NOMO-1 treated with dmso at 0.1 percent for 144 hours (cell line): Measurements from ENCODE around the gene ARHGAP45.
A peak's percentile ranks its signal among the peaks of the same experiment; 100 is the strongest.

Experiments used
- DNase-seq: peaks from one replicate; lab custom pipeline; 2025; ENCODE audit not compliant: unreplicated experiment; lab: John Stamatoyannopoulos, UW

ARHGAP45 gene

GRCh38 chr19:1070576-1070930 is 3.6 kb downstream of the ARHGAP45 start:
- no peak for DNase-seq

- no peak for DNase-seq
Measured at GRCh38 chr19:1070931-1071791, 4.2 kb downstream of the ARHGAP45 start.

GRCh38 chr19:1072371-1073015 is 5.5 kb downstream of the ARHGAP45 start:
- no peak for DNase-seq

- DNase-seq, result no peak
Measured at GRCh38 chr19:1073063-1073955, 6.3 kb downstream of the ARHGAP45 start.

DNA sequence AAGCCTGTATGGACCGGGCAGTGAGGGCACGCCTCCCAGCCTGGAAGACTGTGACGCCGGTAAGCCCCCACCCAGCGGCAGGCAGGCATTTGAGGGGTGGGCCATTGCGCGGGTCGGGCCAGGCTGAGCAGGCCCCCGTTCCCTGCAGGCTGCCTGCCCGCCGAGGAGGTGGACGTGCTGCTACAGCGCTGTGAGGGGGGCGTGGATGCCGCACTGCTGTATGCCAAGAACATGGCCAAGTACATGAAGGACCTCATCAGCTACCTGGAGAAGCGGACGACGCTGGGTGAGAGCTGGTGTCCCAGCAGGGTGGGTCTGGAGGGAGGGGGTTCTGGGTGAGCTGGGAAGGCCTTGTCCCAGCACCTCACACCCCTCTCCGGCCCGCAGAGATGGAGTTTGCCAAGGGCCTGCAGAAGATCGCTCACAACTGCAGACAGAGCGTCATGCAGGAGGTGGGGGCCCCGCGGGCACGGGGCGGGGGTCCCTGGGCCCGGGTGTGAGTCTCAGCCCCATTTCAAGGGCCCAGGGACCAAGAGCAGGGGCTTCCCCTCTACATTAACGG is 7.1 kb downstream of the ARHGAP45 start:
- DNase-seq, result no peak

GRCh38 chr19:1074544-1075283 is 7.7 kb downstream of the ARHGAP45 start:
- DNase-seq, result peak; percentile 83

- DNase-seq, result no peak
Measured at GRCh38 chr19:1076046-1076386, 9.0 kb downstream of the ARHGAP45 start.

GRCh38 chr19:1076951-1077350 is 10.0 kb downstream of the ARHGAP45 start:
- peak; percentile 90 for DNase-seq

- DNase-seq, result no peak
Measured at GRCh38 chr19:1079566-1080111, 12.7 kb downstream of the ARHGAP45 start.

DNA sequence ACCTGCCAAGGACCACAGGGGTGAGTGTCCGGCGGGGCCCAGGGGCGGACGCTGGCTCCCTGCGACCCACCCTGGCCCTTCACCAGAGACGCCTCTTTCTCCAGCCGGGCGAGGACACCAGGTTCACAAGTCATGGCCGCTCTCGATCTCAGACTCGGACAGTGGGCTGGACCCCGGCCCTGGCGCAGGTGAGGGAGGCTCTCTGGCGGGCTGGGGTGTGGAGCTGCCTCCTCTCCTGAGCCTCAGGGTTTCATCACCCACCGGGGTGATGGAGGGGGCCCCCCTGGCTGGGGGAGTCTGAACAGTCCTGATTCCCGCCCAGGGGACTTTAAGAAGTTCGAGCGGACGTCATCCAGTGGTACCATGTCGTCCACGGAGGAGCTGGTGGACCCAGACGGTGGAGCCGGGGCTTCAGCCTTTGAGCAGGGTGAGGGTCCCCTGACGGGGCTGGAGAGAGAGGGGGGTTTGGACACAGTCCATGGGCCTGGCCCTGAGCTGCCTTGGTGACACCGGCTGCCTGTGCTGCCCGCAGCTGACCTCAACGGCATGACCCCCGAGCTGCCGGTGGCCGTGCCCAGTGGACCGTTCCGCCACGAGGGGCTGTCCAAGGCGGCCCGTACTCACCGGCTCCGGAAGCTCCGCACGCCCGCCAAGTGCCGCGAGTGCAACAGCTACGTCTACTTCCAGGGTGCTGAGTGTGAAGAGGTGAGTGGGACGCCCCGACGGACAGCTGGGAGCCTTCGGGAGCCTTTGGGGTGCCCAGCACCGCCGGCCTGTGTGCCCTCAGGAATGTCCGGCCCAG is 13.6 kb downstream of the ARHGAP45 start:
- DNase-seq, result no peak

DNA sequence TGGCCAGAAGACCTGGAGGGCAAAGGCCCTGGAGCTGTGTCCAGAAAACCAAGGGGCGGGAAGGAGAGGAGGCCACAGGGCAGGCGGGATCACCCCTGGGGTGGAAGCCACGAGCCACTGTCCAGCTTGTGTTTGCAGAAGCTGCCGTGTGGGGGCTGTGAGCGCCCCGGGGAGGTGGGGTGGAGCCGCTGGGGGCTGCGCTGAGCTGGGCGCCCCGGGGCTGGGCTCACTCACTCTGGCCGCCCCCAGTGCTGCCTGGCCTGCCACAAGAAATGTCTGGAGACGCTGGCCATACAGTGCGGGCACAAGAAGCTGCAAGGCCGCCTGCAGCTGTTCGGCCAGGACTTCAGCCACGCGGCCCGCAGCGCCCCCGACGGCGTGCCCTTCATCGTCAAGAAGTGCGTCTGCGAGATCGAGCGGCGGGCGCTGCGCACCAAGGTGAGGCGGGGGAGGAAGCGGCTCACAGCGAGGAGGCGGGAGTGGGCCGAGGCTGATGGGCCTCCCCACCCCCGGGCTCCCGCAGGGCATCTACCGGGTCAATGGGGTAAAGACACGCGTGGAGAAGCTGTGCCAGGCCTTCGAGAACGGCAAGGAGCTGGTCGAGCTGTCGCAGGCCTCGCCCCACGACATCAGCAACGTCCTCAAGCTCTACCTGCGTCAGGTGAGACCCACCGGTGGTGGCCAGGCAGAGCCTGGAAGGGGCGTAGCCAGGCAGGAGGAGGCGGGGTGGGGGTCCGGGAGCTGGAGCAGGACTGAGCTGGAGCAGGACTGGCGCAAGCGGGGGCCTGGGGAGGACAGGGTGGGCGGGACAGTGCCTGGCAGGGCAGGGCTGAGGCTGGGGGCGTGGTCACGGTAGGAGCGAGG is 14.6 kb downstream of the ARHGAP45 start:
- DNase-seq, result no peak

DNA sequence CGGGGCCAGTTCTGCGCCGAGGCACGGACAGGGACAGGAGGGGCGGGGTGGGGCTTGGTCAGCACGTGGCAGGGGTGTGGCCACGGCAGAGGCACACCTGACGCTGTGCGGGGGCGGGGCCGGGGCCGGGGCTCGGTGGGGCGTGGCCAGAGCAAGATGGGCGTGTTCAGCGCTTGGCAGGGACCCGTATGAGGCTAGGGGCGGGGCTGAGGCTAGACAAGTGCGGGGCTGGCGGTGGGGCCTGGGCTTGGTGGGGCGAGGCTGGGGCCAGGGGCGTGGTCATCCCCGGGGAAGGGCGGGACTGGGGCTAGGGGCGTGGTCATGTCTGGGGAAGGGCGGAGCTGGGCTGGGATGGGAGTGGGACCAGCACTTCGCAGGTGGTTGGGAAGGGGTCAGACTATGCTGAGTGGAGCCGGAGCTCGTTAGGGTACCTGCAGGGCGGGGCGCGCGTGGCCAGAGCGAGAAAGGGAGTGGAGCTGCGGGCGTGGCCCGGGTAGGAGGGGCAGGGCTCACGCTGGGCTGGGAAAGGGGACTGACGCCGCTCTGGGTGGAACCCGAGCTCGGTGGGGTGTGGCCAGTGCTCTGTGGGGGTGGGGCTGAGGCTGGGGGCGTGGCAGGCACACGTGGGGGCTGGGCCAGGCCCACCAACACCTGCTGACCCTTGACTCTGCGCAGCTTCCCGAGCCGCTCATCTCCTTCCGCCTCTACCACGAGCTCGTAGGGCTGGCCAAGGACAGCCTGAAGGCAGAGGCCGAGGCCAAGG is 15.4 kb downstream of the ARHGAP45 start:
- DNase-seq, result peak; percentile 36

DNA sequence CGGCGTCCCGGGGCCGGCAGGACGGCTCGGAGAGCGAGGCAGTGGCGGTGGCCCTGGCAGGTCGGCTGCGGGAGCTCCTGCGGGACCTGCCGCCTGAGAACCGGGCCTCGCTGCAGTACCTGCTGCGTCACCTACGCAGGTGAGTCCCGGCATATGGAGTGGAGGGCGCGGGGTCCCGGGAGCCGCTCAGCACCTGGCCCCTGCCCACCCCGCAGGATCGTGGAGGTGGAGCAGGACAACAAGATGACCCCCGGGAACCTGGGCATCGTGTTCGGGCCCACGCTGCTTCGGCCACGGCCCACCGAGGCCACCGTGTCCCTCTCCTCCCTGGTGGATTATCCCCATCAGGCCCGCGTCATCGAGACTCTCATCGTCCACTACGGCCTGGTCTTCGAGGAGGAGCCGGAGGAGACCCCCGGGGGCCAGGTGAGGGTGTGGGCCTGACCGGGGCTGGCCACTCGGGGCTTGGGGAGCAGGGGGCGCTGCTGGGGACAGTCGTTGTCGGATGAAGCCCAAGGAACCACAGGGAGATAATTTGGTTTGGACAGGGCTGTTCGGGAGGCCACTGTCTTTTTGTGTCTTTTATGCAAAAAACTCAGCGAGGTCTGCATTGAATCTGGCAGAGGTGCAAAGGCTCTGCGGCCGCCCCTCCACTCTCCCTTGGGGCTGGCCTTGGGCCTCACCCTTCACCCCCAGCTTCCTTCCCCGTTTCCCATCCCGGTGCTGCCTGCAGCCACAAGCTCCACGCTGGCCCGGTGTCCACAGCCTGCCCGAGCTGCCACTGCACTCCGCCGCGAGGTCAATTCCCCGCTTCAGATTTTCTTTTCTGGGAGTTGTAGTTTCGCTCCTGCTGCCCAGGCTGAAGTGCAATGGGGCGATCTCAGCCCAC is 16.2 kb downstream of the ARHGAP45 start:
- DNase-seq, result no peak

GRCh38 chr19:1084024-1084868 is 17.3 kb downstream of the ARHGAP45 start:
- no peak for DNase-seq

- no peak for DNase-seq
Measured at GRCh38 chr19:1085053-1085658, 18.2 kb downstream of the ARHGAP45 start.
